ENCODE measurements around the gene COG7. TPM values are rescaled to one million over a fixed set of nuclear protein-coding genes. Genes with fewer than 3 reads are reported as not detected.

The COG7 gene
- total RNA-seq, 4 donors from 2014 or later: 6.9 to 18.6 (median 16.0) TPM

DNA sequence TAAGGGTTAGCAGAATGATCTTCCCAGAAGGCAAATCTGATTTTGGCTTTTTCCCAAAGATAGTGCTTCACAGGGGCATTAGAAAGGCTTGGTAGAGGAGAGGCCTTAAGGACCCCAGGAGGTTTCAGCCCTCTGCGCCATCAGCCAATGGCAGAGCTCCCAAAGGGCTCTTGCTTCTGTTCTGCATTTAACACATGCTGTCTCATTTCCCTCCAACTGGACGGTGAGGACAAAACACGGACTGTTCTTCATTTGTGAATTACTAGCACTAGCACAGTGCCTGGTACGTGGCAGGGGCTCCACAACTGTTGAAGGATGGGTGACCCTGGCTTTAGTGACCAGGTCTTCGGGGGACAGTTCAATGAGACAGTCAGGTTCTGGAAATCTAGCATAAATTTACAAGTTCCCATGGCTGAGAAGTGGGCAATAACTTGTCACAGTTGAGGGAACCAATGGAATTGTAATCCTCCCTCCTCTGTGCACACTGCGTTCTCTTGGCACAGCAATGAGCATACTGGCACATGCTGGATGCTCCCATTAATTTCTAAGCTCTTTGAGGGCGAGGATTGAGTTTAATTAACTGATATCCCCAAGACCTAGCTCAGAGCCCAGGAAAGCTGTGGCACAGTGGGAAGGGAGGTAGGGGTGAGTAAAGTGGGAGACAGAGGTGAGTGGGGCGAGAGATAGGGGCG lies 45.4 kb downstream of the COG7 start:
- Histone ChIP-seq H3K9me3 (no peaks in the 10 kb centered on the region), H3K4me1 (peaks cover 0 to 24% (median 0%) of the 10 kb centered on the region in 3 donors), H3K4me3 (no peak overlapping the region), H3K27ac (no peak overlapping the region), H3K27me3 (no peaks in the 10 kb centered on the region), H3K36me3 (peaks cover 0 to 96% of the 10 kb centered on the region in 2 donors)
- ATAC-seq: no peak
- TF ChIP-seq POLR2A (IDR thresholded peaks at IDR 0.05) (no peak), EP300 (IDR thresholded peaks at IDR 0.05) (no peak), POLR2AphosphoS5 (IDR thresholded peaks at IDR 0.05) (no peak)
- TF ChIP-seq, protein P1, sequence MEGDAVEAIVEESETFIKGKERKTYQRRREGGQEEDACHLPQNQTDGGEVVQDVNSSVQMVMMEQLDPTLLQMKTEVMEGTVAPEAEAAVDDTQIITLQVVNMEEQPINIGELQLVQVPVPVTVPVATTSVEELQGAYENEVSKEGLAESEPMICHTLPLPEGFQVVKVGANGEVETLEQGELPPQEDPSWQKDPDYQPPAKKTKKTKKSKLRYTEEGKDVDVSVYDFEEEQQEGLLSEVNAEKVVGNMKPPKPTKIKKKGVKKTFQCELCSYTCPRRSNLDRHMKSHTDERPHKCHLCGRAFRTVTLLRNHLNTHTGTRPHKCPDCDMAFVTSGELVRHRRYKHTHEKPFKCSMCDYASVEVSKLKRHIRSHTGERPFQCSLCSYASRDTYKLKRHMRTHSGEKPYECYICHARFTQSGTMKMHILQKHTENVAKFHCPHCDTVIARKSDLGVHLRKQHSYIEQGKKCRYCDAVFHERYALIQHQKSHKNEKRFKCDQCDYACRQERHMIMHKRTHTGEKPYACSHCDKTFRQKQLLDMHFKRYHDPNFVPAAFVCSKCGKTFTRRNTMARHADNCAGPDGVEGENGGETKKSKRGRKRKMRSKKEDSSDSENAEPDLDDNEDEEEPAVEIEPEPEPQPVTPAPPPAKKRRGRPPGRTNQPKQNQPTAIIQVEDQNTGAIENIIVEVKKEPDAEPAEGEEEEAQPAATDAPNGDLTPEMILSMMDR (IDR thresholded peaks at IDR 0.05): no peak
- 72 to 94% methylated on average over 2 to 3 of the region's 9 CpGs for WGBS, 2 donors (ENCODE audit: low coverage in 1 of 2)

DNA sequence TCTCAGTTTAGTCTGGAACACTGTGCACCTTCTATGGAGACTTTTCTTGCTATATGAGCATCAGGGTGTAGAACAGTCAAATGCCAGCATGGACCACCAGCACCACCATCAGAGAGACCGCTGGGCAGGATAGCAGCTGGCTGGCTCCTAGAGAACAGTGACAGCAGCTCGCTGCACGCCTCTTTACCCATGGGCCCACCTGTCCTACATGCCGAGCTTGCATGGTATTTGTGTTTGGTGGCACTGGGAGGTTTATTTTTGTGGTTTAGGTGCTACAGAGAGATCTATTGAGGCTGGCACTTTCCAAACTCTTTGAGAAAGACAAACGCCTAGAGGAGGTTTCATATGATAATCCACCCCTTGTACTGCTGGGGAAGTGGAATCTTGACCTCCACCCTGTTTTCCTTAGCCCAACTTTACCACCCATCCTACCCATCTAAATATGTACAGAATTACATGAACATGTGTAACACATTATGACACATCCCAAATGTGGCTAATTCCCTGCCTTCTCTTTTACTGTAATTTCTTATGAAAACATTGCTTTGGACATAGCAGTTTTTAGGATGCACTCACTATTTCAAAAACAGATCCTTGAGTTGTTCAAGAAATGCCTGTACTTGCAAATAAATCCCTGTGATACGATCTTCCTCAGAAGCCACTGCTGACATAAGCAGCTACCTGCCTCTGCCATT lies 46.3 kb downstream of the COG7 start:
- Histone ChIP-seq H3K36me3 (peaks cover 0 to 96% of the 10 kb centered on the region in 2 donors), H3K9me3 (no peaks in the 10 kb centered on the region)
- WGBS, 2 donors (ENCODE audit: low coverage in 1 of 2): 88 to 98% methylated on average over 3 to 4 of the region's 6 CpGs

DNA sequence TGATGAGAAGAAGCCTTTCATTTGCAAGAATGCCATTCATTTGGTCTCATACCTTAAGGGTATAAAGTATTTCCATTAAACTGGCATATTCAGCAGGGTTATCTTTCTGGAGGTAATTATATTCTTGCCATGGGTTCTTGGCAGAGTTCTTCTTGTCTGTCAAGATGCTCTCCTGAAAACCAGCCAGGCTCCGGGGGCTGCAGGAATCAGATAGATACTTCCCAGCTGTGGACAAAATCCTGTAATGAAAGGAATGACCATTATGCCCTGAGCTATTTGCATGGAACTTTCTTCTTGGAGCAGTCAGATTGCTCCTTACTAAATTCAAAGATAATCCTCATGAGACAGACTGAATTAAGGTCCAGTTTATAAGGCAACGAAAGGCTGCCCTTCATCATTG lies 47.0 kb downstream of the COG7 start:
- TF ChIP-seq, protein P1 (IDR thresholded peaks at IDR 0.05): no peak
- TF ChIP-seq POLR2A (IDR thresholded peaks at IDR 0.05) (no peak), POLR2AphosphoS5 (IDR thresholded peaks at IDR 0.05) (no peak)
- Histone ChIP-seq H3K9me3 (no peaks in the 10 kb centered on the region), H3K27me3 (no peaks in the 10 kb centered on the region), H3K4me1 (peaks cover 0 to 24% (median 0%) of the 10 kb centered on the region in 3 donors), H3K4me3 (no peak overlapping the region), H3K36me3 (peaks cover 0 to 96% of the 10 kb centered on the region in 2 donors), H3K27ac (no peak overlapping the region)
- 40 to 63% methylated on average over 1 to 2 of the region's 2 CpGs for WGBS, 2 donors (ENCODE audit: low coverage in 1 of 2)
- no peak for ATAC-seq

More for the DNA sequence above, 46.3 kb downstream of the COG7 start:
- no peak for TF ChIP-seq POLR2AphosphoS5 (IDR thresholded peaks at IDR 0.05)
- H3K27me3 ChIP-seq: no peaks in the 10 kb centered on the region
- ATAC-seq: no peak
- peaks cover 0 to 24% (median 0%) of the 10 kb centered on the region in 3 donors for H3K4me1 ChIP-seq
- no peak overlapping the region for H3K27ac ChIP-seq
- no peak overlapping the region for H3K4me3 ChIP-seq

DNA sequence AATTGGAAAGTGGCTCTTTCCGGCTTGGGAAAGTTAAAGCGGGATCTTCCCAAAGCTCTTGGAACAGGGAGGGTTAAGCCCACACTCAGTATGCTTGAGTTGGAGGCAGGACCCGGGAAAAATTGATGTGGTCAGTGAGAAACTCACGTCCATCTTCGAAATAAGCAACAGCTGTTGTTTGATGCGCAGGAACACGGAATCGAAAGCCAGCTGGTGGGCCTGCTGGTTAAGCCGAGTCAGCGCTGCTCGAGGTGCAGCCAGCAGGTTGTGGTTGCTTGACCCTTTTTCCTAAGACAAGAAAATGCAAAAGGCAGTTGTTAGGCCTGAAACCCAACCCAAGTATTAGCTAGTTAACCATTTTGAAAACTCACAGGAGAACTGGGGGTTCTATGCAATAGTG lies 49.4 kb downstream of the COG7 start:
- H3K27ac ChIP-seq: peak overlapping the region in 2 of 4 donors; percentile 9 to 29
- WGBS, 2 donors (ENCODE audit: low coverage in 1 of 2): 58 to 66% methylated on average over 11 of the region's 11 CpGs
- H3K27me3 ChIP-seq: no peaks in the 10 kb centered on the region
- H3K4me3 ChIP-seq: no peak overlapping the region
- H3K4me1 ChIP-seq: peaks cover 0 to 22% (median 0%) of the 10 kb centered on the region in 3 donors
- no peaks in the 10 kb centered on the region for H3K9me3 ChIP-seq
- TF ChIP-seq POLR2AphosphoS5 (IDR thresholded peaks at IDR 0.05): no peak
- peaks cover 0 to 97% of the 10 kb centered on the region in 2 donors for H3K36me3 ChIP-seq
- ATAC-seq: no peak

DNA sequence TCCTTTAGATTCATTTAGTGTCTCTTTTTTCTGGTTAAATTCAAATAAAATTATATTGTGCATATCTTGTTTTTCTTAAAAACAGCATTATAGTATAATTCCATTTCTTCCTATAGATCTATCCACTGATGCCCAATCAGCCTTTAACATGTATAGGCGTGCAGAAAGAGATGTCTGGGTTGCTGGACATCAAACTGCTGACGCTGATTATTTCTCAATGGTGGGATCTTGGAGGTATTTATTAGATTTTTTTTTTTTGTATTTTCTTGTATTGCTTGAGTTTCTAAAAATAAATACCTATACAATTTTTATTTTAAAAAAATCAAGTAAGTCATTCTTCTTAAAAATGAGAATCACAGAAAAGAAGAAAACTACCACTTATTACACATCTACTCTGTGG lies 50.9 kb downstream of the COG7 start:
- Histone ChIP-seq H3K36me3 (peaks cover 0 to 100% of the 10 kb centered on the region in 2 donors), H3K4me1 (peaks cover 0 to 26% (median 0%) of the 10 kb centered on the region in 3 donors), H3K27me3 (no peaks in the 10 kb centered on the region), H3K4me3 (no peak overlapping the region), H3K27ac (no peak overlapping the region), H3K9me3 (no peaks in the 10 kb centered on the region)
- no peak for ATAC-seq
- 98 to 100% methylated on average over 2 of the region's 2 CpGs for WGBS, 2 donors (ENCODE audit: low coverage in 1 of 2)
- TF ChIP-seq, protein P1 (IDR thresholded peaks at IDR 0.05): no peak
- TF ChIP-seq EP300 (IDR thresholded peaks at IDR 0.05): no peak
- no peak for TF ChIP-seq POLR2AphosphoS5 (IDR thresholded peaks at IDR 0.05)
- no peak for TF ChIP-seq POLR2A (IDR thresholded peaks at IDR 0.05)
